ENCODE results near the gene HSPE1. TPM values are rescaled to one million over a fixed set of nuclear protein-coding genes. Genes with fewer than 3 reads are reported as not detected.

The HSPE1 gene
- total RNA-seq, 1 donor from 2014 or later: 83.7 TPM

DNA sequence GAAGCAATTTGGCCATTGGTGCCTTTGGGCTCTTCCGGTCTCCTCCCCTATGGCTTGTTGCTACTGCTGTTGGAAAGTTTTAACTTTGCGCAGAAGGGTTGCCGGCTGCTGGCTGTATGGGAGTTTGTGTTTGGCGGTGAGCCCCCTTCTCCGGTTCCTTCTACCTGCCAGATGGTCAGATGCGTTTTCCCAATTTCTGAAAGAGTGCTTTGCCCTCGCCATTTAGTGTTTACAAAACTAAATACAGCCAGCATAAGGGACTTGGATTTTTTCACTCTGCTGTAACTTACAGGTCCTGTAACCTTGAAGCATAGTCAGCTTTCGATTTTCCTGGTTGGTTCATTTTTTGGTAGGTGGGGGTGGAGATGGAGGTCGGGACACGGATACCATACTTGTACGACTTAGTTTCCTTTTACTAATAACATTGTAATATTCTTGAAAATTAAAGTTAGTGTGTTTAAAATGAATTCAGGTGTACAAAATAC, 46.2 kb upstream of the HSPE1 start:
- Histone ChIP-seq H3K36me3 (ENCODE audit: control insufficient read depth, insufficient read depth, low read length) (no peaks in the 10 kb centered on the region), H3K27me3 (ENCODE audit: control insufficient read depth, insufficient read depth, low read length) (no peaks in the 10 kb centered on the region), H3K4me3 (ENCODE audit: low read depth, low read length) (peak overlapping the region; percentile 68)
- FAIRE-seq (no peak), DNase-seq (ENCODE audit: low read depth) (peak; percentile 89)
- TF ChIP-seq, protein P1, sequence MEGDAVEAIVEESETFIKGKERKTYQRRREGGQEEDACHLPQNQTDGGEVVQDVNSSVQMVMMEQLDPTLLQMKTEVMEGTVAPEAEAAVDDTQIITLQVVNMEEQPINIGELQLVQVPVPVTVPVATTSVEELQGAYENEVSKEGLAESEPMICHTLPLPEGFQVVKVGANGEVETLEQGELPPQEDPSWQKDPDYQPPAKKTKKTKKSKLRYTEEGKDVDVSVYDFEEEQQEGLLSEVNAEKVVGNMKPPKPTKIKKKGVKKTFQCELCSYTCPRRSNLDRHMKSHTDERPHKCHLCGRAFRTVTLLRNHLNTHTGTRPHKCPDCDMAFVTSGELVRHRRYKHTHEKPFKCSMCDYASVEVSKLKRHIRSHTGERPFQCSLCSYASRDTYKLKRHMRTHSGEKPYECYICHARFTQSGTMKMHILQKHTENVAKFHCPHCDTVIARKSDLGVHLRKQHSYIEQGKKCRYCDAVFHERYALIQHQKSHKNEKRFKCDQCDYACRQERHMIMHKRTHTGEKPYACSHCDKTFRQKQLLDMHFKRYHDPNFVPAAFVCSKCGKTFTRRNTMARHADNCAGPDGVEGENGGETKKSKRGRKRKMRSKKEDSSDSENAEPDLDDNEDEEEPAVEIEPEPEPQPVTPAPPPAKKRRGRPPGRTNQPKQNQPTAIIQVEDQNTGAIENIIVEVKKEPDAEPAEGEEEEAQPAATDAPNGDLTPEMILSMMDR (IDR thresholded peaks at IDR 0.05; ENCODE audit: insufficient read depth, low read length, severe bottlenecking): no peak

DNA sequence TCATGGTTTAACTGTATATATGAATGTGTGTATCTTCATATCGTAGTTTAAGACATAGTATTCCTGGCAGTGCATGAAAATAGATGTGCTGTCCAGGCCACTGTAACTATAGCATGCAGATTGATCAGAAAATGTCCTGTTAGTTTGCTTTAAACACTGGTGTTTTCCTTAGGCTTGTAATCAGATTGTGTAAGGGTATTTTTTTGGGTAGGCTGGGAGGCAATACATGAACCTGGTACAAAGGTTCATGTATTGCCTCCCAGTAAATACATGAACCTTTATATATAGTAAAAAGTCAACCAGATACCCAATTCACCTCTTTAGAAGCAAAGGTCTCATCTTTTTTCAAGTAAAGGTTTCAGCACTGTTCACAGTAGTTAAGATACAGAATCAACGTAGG, 45.3 kb upstream of the HSPE1 start:
- Histone ChIP-seq H3K4me3 (ENCODE audit: low read depth, low read length) (no peak overlapping the region), H3K27me3 (ENCODE audit: control insufficient read depth, insufficient read depth, low read length) (no peaks in the 10 kb centered on the region), H3K36me3 (ENCODE audit: control insufficient read depth, insufficient read depth, low read length) (no peaks in the 10 kb centered on the region)
- no peak for DNase-seq (ENCODE audit: low read depth)
- TF ChIP-seq, protein P1 (IDR thresholded peaks at IDR 0.05; ENCODE audit: insufficient read depth, low read length, severe bottlenecking): no peak
- no peak for FAIRE-seq

DNA sequence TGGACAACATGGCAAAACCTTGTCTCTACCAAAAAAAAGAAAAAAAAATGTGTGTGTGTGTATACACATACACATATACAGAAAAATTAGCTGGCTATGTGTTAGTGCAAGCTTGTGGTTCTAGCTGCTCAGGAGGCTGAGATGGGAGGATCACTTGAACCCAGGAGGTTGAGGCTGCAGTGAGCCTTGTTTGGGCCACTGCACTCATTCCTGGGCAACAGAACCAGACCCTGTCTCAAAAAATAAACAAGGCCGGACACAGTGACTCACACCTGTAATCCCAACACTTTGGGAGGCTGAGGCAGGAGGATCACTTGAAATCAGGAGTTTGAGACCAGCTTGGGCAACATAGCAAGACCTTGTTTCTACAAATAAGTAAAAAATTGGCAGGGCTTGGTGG, 44.8 kb upstream of the HSPE1 start:
- Histone ChIP-seq H3K27me3 (ENCODE audit: control insufficient read depth, insufficient read depth, low read length) (no peaks in the 10 kb centered on the region), H3K4me3 (ENCODE audit: low read depth, low read length) (no peak overlapping the region), H3K36me3 (ENCODE audit: control insufficient read depth, insufficient read depth, low read length) (no peaks in the 10 kb centered on the region)
- DNase-seq (ENCODE audit: low read depth): no peak
- TF ChIP-seq, protein P1 (IDR thresholded peaks at IDR 0.05; ENCODE audit: insufficient read depth, low read length, severe bottlenecking): no peak
- FAIRE-seq: no peak

DNA sequence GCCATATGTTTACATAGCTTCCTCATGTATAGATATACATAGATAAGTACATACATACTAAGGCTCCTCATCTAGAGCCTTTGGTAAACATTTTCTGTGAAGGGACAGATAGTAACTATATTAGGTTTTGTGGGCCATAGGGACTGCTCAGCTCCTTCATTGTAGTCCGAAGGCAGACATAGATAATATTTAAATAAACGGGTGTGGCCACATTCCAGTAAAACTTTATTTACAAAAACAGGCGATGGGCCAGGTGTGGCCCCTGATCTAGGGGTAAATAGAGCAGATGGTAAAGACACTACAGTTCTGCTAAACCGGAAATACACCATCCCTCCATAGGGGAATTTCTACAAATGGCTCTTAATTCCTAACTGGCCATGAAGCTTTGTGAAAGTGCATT, 39.5 kb upstream of the HSPE1 start:
- Histone ChIP-seq H3K36me3 (ENCODE audit: control insufficient read depth, insufficient read depth, low read length) (peaks cover 3% of the 10 kb centered on the region), H3K4me3 (ENCODE audit: low read depth, low read length) (no peak overlapping the region), H3K27me3 (ENCODE audit: control insufficient read depth, insufficient read depth, low read length) (no peaks in the 10 kb centered on the region)
- TF ChIP-seq, protein P1 (IDR thresholded peaks at IDR 0.05; ENCODE audit: insufficient read depth, low read length, severe bottlenecking): no peak
- FAIRE-seq: no peak
- no peak for DNase-seq (ENCODE audit: low read depth)

DNA sequence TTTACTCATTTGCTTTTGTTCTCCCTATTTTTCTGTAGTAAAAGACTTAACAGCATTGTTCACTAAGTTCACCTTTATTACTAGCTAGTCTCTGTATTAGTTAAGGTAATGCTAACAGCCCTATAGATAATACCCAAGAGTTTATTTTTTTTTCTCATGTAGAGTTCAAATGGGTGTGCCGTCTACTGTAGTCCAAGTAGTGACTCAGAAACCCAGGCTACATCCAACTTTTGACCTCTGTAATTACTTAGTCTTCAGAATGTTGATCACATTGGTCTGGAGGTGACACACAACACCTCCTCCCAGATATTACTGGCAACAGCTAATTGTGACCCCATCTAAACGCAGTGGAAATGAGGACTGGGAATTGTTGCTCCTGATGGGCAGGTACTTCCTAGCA, 39.1 kb upstream of the HSPE1 start:
- H3K4me3 ChIP-seq (ENCODE audit: low read depth, low read length): no peak overlapping the region
- FAIRE-seq (no peak), DNase-seq (ENCODE audit: low read depth) (peak; percentile 23)
- H3K27me3 ChIP-seq (ENCODE audit: control insufficient read depth, insufficient read depth, low read length): no peaks in the 10 kb centered on the region
- TF ChIP-seq, protein P1 (IDR thresholded peaks at IDR 0.05; ENCODE audit: insufficient read depth, low read length, severe bottlenecking): no peak
- peaks cover 4% of the 10 kb centered on the region for H3K36me3 ChIP-seq (ENCODE audit: control insufficient read depth, insufficient read depth, low read length)

DNA sequence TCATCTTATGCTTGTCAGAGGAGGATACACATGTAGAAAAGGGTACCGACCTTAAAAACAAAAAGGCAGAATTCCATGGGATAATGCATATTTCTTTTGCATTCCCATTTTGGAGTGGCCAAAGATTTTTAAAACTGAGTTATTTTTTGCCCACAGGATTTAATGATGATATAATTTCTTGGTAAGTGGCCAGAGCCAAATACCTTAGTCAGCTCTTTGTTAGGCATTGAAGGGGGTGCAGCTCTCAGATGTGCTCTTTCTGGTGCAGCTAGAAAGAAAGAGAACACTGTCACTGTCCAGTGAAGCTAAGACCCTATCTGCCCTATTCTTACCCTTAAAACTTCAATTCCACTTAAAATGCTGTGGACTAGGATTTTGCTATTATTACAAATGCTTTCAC, 36.0 kb upstream of the HSPE1 start:
- TF ChIP-seq, protein P1 (IDR thresholded peaks at IDR 0.05; ENCODE audit: insufficient read depth, low read length, severe bottlenecking): no peak
- no peak for FAIRE-seq
- Histone ChIP-seq H3K36me3 (ENCODE audit: control insufficient read depth, insufficient read depth, low read length) (peaks cover 4% of the 10 kb centered on the region), H3K27me3 (ENCODE audit: control insufficient read depth, insufficient read depth, low read length) (no peaks in the 10 kb centered on the region), H3K4me3 (ENCODE audit: low read depth, low read length) (no peak overlapping the region)
- no peak for DNase-seq (ENCODE audit: low read depth)

Data from bronchial epithelial cell (primary cell).